ENCODE results near the gene XKR7.
A peak's percentile ranks its signal among the peaks of the same experiment; 100 is the strongest.
"Not testable (repeated sequence)": the region's sequence is repeated elsewhere in the genome, so short reads cannot be mapped to it uniquely, and the experiment has no call there.

The XKR7 gene

DNA sequence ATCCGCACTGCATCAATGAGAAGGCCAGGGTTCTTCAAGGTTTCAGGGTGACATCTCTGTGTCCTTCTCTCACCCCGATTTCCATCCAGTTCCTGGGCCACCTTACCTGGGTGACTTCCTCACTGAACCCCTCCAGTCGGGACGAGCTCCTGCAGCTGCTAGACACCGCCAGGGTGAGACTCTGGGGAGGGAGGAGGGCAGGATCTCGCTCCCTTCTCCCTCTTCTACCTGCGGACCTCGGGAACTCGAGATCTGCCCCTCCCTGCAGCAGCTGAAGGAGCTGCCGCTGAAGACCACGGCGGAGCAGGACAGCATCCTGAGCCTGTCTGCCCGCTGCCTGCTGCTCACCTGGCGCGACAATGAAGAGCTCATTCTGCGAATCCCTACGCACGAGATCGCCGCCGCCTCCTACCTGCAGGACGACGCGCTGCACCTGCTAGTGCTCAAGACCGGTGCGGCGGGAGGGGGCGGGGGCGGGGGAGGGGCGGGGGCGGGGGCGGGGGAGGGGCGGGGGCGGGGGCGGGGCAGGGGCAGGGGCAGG lies 49.8 kb downstream of the XKR7 start:
- DNase-seq (ENCODE audit: low read depth), result peak; percentile 27

DNA sequence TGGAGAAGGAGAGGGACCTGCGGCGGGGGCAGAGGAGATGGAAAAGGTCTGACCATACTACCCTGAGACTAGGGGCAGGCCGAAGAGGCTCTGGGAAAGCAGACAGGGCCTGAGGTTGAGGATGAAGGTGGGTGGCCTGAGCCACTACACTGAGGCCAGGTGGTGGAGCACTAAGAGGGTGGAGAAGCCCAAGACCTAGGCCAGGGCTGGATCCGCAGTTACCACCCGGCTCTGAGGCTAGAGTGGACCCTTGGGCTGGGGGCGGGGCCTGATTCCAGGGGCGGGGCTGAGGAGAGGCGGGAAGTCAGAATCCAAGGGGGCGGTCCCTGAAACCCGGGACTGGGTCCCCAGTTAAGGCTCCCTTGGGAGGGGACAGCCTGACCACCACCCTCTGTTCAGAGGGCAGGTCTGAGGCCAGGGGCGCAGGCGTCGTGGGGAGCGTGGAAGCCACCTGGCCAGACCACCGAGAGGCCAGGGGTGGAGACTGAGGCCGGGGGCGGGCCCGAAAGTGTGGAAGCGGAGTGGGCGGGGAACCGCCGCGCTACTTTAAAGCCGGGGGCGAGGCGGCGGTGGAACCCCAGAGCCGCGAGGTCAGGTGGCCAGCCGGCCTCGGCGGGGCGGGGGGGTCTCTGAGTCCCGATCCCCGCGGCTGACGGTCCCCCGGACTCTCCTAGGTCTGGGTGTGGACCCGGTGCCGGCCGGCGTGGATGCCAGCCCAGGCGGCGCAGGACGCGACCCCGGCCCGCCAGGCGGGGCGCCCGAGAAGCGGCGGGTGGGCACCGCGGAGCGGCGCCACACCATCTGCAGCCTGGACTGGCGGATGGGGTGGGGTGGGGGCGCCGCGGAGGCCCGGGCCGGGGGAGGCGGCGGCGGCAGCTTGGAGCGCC lies 50.6 kb downstream of the XKR7 start:
- peak; percentile 16 for DNase-seq (ENCODE audit: low read depth)

DNA sequence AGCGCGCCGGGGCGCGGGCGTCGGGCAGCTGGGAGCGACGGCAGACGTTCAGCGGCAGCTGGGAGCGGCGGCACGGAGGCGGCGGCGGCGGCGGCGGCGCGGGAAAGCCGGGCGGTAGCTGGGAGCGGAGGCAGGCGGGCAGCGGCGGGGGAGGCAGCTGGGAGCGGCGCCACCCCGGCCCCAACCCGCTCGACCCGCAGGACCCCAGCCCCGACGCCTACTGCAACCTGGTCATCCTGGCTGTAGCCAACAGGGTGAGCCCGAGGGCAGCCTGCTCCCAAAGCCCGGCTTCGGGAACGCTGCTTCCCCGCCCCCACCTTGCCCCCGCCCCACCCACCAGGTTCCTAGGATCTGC lies 51.2 kb downstream of the XKR7 start:
- no peak for DNase-seq (ENCODE audit: low read depth)

DNA sequence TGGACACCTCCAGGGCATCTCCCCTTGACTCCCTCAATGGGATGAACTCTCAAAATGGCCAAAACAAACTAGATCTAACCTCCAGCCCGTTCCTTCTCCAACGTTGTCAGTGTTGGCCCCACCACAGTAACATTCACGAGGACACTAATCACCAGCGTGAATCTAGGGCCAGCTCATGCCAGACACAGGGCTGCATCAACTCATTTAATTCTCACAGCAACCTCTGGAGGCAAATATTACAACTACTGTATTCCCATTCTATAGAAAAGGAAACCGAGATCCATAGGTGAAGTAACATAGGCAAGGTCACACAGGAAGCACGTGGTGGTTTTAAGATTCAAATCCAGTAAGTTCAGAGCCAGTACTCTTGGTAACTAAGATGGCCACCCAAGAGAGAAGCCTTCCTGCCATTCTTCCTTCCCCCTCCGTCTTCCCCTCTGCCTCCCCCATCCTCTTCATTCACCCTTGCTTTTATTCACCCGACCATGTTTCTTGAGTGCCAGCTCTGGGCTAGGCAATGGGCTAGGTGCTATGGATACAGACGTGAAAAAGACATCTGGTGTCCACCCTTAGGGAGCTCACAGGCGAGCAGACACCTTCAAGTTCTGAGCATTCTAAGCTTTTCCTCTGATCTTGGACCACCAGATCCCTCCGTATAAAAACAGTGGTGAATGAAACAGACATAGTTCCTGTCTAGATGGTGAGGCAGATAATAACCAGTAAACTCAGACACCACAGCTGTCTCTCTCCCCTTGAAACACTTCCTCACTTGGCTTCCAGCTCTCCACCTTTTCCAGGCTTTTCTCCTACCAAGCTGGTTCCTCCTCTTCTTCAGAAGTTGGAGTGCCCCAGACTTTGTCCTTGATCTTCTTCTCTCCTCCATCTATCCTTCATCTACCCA lies 51.9 kb downstream of the XKR7 start:
- DNase-seq (ENCODE audit: low read depth), result no peak

DNA sequence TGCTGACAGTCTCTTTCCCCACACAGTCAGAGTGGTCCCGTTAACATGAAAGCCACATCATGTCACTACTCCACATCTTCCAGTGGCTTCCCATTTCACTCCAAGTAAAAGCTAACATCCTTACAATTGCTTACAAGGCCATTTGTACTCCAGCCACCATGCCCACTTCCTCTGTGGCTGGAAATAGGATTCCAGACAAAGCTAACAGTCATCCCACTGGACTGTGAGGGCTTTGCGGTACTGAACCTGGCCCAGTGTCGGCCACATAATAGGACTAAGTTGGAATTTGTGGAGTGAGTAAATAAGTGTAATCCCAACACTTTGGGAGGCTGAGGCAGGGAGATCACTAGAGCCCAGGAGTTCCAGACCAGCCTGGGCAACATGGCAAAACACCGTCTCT lies 53.1 kb downstream of the XKR7 start:
- DNase-seq (ENCODE audit: low read depth), result no peak

DNA sequence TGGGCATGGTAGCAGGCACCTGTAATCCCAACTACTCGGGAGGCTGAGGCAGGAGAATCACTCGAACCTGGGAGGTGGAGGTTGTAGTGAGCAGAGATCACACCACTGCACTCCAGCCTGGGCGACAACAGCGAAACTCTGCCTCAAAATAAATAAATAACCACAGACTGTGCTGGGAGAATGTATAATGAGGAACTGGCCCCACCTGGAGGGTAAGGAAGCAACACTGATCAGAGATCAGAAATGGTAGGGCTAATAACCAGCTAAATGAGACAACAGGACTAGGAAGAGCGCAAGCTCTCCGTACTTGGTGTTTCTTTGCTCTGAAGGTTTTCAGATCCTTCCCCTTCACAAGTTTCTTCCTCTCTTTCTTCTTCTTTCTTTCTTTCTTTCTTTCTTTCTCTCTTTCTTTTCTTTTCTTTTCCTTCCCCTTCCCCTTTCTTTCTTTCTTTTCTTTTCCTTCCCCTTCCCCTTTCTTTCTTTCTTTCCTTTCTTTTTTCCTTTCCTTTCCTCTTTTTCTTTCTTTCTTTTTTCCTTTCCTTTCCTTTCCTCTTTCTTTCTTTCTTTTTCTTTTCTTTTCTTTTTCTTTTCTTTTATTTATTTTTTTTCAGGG lies 56.8 kb downstream of the XKR7 start:
- no peak for DNase-seq (ENCODE audit: low read depth)

DNA sequence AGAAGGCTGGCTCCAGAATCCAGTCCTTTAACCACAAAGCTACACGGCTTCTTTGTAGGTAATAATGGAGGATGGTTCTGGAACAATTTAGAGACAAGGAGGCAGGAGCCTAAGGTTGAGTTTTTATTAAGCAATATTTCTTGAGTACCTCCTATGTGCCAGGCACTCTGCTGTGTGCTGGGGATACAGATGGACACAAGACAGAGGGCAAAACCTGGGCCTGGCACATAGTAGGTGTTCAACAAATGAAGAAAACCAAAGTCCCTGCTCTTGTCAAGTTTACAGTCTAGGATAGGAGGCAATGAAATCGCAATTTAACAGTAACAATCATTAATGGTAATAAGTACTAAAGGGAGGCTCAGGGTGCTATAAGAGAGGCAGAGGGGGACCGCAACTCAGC lies 59.7 kb downstream of the XKR7 start:
- DNase-seq (ENCODE audit: low read depth), result no peak

DNA sequence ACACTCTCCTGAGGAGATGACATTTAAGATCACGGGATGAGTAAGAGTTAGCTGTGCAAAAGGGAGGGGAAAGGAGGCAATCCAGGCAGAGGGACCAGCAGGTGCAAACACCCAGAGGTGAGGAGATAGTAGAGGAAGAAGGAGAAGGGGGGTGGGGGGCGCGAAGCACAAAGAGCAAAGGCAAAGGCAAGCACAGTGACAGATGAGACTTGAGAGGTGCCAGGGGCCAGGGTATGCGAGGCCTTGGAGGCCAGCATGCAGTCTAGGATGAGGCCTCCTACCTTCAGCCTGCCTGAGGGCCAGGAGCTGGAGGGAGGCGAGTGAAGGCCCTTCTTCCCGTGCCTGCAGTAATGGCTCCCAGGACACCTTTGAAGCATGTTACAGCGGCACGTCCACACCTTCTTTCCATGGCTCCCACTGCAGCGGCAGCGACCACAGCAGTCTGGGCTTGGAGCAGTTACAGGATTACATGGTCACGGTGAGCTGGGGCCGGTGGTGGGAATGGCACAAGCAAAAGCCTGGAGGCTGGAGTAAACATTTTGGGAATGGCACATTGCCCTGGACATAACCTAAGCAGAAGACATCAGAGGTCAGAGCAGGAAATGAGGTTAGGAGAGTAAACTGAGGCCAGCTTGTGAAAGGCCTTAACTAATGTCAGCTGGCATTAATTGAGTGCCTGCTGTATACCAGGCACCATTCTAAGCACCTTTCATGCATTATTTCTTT lies 60.9 kb downstream of the XKR7 start:
- DNase-seq (ENCODE audit: low read depth), result no peak

DNA sequence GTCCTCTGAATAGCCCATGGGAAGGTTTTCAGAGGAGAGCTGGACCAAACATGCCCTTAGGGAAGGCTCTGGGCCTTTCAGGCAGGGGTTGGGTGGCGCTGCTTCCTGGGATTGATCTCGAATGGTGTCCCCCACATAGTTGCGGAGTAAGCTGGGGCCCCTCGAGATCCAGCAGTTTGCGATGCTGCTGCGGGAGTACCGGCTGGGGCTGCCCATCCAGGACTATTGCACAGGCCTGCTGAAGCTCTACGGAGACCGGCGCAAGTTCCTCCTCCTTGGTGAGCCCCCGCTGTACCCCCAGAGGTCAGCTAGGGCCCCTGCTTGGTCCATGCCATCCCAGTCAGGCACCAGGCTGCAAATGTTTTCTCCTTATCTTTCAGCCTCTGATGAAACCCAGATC lies 61.6 kb downstream of the XKR7 start:
- no peak for DNase-seq (ENCODE audit: low read depth)

DNA sequence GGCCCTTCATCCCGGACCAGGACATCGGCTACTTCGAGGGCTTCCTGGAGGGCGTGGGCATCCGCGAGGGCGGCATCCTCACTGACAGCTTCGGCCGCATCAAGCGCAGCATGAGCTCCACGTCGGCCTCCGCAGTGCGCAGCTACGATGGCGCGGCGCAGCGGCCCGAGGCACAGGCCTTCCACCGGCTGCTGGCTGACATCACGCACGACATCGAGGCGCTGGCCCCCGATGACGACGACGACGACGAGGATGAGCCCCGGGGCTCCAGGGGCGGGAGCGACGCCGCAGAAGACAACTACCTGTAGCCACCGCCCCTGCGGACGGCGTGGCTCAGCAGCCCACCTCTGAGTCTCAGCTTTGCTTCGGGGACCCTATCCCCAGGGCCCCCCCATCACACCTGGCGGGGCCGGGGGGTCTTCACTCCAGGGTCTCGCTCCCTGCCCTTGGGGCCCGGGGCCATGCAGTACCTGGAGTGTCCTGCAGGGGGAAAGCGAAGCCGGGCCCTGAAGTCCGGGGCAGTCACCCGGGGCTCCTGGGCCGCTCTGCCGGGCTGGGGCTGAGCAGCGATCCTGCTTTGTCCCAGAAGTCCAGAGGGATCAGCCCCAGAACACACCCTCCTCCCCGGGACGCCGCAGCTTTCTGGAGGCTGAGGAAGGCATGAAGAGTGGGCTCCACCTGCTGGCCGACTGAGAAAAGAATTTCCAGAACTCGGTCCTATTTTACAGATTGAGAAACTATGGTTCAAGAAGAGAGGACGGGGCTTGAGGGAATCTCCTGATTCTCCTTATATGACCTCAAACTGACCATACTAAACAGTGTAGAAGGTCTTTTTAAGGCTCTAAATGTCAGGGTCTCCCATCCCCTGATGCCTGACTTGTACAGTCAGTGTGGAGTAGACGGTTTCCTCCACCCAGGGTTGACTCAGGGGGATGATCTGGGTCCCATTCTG lies 63.3 kb downstream of the XKR7 start:
- peak; percentile 38 for DNase-seq (ENCODE audit: low read depth)

DNA sequence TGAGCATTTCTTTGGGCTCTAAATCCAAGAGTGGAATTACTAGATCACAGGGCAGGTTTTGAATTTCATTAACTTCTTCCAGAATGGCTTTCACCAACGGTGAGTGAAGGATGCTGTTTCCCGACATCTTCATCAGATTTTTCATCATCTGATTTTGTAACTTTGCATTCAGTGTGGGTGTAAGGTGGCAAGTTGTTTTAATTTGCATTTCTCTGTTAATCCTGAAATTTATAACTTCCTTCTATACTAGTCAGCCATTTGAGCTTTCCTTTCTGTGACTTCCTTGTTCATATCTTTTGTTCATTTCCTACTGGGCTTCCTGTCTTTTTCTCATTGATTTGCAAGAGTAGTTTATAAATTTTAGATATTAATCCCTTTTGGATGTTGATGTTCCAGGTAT lies 65.4 kb downstream of the XKR7 start:
- no peak for DNase-seq (ENCODE audit: low read depth)

DNA sequence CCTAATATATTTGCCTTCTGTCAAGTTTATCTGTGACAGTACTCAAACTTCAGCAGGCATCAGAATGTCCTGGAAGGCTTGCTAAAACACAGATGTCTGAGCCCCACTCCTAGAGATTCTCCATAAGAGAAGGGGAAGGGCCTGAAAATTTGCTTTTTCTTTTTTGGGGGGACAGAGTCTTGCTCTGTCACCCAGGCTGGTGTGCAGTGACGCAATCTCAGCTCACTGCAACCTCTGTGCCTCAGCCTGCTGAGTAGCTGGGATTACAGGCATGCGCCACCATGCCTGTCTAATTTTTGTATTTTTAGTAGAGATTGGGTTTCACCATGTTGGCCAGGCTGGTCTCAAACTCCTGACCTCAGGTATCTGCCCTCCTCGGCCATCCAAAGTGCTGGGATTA lies 65.8 kb downstream of the XKR7 start:
- DNase-seq (ENCODE audit: low read depth), result not testable (repeated sequence)

DNA sequence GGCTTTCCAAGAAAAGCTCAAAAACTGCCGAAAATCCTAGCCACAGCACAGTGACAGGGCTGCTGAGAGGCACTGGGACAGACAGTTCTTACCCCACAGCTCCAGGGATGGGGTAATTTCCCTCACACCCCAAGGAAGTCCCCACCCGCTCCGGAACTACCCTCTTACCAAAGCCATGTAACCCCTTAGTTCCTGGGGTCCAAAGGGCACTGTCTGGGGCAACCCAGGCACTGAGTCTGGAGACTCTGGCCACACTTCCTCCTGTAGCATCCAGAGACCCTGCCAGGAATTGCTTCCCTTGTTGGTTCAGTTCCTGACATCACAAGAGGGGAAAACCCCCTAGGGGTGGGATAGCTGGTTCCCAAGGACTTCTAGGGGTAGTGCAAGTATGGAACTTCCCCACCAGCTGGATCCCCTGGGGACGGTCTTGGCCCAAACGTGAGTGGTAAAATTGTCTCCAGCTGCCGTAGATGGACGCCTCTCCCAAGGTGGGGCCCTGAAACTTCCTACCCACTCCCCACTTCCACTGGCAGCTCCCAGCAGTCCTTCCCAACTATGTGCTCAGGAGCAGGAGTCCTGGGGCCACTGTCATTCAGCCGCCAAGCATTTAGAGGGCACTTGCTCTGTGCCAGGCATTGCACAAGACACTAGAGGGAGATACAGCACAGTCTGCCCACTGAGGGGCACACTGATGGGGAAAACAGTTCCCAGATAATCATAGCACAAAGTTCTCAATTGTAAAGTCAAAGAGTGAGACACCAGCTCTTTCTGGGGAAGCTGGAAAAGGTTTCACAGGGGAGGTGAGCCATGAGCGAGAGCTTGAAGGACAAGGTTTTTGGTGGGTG lies 66.9 kb downstream of the XKR7 start:
- DNase-seq (ENCODE audit: low read depth), result no peak

DNA sequence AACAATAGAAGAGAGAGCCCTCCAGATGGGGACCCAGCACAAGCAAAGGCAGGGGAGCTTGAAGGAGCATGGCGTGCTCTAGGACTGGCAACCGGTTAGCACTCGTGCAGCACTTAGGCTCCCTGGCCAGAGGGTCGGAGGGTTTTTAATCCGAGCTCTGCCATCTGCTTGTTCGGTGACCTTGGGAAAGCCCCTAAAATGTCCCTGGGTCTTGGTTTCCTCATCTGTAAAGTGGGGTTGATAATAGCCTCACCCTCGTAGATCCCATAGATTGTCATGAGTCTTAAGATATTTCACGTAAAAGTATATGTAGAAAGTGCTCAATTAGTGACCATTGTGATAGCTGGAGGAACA lies 67.5 kb downstream of the XKR7 start:
- DNase-seq (ENCODE audit: low read depth), result no peak

DNA sequence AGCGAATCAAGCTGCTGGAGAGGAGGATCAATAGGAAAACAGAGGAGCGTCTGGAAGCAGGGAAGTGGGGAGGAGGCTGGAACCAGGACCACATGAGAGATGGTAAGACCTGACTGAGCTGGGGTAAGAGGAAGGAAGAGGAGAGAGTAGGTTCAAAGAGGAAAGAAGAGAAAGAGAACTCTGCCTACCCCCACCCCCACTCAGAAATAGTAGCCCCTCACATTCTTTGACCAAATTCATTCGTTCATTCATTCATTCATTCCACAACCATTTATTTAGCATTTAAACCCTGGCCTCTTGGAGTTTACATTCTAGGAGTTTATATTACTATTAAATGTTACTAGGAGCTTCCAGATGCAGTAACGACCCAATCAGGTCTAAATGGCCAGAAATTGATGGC lies 68.3 kb downstream of the XKR7 start:
- no peak for DNase-seq (ENCODE audit: low read depth)

DNA sequence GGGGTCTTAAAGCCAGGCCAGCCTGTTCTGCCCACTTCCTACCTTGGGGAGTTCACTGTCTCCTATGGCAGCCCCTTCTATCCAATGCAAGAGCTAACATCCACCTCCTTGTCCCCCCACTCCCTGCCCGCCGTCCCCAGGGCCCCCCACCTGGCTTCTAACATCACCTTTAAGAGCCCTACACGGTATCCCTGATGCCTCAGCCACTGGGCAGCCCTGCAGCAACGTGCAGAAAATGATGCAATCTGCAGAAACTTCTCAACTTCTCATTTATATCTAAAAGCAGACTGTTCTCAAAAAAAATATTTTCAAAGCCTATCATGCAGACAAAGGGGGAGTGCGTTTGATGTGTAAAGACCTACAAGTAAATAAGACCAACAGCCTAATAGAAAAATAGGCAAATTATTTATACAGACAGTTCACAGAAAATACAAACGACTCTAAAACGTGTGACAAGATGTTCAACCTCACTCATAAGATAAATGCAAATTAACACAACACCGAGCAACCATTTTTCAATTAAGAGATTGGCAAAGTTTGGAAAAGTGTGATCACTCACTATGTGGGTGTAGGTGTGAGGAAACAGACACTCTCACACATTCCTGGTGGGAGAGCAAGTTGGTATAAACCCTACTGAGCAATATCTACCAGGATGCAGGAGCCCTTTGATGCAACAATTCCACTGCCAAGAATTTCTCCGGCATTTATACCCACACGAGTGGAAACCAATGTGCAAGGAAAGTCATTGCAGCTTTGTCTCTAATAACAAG lies 69.0 kb downstream of the XKR7 start:
- DNase-seq (ENCODE audit: low read depth), result no peak

DNA sequence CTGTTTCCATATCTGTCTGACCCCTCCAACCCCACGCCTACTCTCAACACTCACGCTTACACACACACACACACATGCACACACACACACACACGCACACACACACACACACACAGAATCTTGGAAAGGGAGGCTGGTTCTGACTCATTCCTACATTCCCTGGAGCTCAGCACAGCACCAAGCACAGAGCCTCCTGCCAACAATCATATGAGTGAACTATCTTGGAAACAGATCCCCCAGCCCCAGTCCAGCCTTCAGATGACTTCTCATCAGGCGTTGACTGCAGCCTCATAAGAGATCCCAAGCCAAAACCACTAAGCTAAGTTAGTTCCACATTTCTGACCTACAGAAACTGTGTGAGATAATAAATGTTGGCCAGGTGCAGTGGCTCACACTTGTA lies 70.0 kb downstream of the XKR7 start:
- DNase-seq (ENCODE audit: low read depth), result no peak

DNA sequence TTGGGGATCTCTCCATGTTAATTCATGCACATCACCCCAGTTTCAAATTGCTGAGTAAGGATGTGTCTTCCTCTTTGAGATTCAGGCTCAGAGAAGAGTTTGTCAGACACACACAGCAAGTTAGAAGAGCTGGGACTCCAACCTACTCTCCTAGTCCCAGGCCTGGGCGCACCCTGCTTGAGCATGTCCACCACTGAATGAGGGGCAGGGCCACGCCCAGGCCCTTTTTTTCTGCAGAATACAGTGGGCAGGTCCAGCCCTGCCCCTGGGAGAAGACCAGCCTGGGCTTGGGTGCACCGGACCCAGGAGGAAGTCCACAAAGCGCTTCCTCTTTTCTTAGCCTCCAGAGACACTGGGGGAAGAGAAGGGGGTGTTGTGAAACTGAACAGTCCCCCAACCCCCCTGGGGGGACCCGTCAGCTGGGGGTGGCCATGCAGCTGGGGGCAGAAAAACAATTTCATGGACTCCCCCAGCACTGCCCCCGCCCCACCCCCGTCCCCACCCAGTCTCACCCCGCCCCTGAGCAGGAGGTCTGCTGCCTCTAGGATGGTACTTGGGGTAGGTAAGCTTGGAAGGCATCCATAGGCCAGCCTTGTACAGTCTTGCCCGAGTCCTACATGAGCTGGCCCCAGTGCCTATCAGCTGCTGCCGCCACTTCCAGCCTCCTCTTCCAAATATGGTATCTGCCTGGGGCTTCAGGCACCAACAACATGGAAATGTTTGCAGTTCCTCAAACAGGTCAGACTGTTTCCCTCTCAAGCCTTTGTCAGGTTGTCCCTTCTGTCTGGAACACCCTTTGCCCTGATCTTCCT lies 72.4 kb downstream of the XKR7 start:
- DNase-seq (ENCODE audit: low read depth), result no peak
